CD4-positive, alpha-beta T cell treated with Interleukin-17A for 1 hour (primary cell): ENCODE results near the gene MARCHF2.
"Not testable (repeated sequence)": the region's sequence is repeated elsewhere in the genome, so short reads cannot be mapped to it uniquely, and the experiment has no call there.

ENCODE experiments used
- DNase-seq: peaks from one replicate; pipeline ENCODE4 v3.0.0-alpha.2; 2020

The MARCHF2 gene

GRCh38 chr19:8413629-8413995 lies 507 bp downstream of the MARCHF2 start:
- no peak for DNase-seq

DNA sequence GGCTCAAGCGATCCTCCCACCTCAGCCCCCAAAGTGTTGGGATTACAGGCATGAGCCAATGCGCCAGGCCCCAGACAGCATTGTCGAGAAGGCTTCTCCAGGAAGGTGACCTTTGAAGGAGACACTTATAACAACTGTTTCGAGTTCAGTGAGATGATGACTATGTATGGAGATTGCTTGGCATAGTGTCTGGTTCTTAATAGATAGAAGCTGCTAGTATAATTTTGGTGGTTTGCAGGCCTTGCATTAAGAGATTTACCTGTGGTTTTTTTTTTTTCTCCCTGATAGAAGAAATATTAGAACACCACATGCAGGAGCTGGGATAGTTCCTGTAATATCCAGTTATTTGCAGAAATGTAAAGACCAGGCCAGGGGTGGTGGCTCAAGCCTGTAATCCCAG lies 3.7 kb downstream of the MARCHF2 start:
- no peak for DNase-seq

- no peak for DNase-seq
Measured at GRCh38 chr19:8421484-8422461, 8.7 kb downstream of the MARCHF2 start.

GRCh38 chr19:8423817-8424223 lies 10.7 kb downstream of the MARCHF2 start:
- no peak for DNase-seq

DNA sequence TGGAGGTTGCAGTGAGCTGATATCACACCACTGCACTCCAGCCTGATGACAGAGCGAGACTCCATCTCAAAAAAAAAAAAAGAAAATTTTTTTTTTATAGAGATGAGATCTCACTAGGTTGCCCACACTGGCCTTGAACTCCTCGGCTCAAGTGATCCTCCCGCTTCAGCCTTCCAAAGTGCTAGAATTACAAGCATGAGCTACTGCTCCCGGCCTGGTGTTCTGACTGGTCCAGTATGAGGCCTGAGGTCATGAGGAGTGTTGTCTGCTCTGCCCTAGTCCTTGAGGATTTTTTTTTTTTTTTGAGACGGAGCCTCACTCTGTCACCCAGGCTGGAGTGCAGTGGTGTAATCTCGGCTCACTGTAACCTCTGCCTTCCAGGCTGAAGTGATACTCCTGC lies 12.2 kb downstream of the MARCHF2 start:
- DNase-seq = not testable (repeated sequence)

- no peak for DNase-seq
Measured at GRCh38 chr19:8426283-8426682, 13.2 kb downstream of the MARCHF2 start.

GRCh38 chr19:8429044-8429443 lies 15.9 kb downstream of the MARCHF2 start:
- DNase-seq = no peak

- no peak for DNase-seq
Measured at GRCh38 chr19:8429826-8430225, 16.7 kb downstream of the MARCHF2 start.

- DNase-seq = no peak
Measured at GRCh38 chr19:8430650-8431049, 17.5 kb downstream of the MARCHF2 start.

- DNase-seq = no peak
Measured at GRCh38 chr19:8438236-8438635, 25.1 kb downstream of the MARCHF2 start.

- DNase-seq = no peak
Measured at GRCh38 chr19:8441725-8442544, 28.8 kb downstream of the MARCHF2 start.

- not testable (repeated sequence) for DNase-seq
Measured at GRCh38 chr19:8444140-8444676, 31.1 kb downstream of the MARCHF2 start.

DNA sequence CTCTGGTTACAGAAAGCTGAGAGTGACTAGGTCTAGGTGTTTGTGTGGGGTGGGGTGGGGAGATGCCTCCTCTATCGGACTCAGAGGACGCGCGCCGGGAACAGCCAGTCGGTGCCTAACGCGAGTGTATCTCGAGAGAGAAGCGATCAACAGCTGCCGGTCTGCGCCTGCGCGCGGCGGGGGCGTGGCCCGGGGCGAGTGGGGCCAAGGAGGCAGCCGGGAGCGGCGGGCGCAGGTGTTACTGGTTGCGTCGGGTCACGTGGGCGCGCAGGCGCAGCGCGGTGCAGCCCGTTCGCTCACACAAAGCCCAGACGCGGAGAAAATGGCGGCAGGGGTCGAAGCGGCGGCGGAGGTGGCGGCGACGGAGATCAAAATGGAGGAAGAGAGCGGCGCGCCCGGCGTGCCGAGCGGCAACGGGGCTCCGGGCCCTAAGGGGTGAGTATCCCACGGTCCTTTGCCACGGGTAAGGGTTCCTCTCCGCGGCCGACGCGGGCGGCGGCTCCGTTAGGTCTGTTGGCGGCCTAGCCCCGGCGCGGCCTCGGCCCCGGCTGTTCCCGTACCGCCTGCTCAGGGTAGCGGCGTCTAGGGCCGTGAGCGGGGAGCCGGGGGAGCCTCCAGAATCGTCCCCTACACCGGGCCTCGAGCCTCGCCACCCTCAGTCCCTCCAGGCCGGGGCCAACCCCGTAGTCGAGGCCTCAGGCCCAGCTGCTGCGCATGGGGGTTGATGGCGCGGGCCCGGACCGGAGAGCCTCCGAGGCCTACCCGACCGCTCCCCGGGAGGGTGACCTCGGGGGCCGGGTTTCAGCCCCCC lies 31.8 kb downstream of the MARCHF2 start, which contains the start of gene HNRNPM:
TSS of gene HNRNPM (plus strand) at position 299 of the 811 bp plus-strand sequence. CDS start at position 323, 24 bp downstream.
- peak; percentile 99 for DNase-seq

DNA sequence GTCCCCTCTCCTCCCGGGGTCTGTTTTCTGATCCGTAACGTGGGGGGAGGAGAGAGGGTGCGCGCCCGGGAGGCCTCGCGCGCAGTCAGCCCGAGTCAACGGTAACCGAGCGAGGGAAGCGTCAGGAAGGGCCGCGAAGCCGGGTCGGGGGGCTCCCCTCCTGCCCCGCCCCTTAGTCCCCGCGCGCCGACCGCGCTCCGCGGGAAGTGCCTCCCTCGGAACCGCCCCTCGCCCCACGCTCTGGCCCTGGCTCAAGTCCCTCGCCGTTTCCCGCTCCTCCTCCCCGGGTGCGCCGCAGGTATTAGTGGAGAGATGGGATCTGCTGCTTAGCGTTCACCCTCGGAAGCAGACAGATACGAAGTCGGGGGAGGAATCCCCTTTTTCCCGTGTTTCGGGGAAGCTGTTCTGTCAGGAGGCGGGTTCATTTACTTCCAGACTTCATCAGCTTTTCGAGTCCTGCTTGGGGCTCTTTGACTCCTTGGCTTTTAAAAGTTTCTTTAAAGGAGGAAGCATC lies 32.4 kb downstream of the MARCHF2 start:
- DNase-seq = peak; percentile 41

DNA sequence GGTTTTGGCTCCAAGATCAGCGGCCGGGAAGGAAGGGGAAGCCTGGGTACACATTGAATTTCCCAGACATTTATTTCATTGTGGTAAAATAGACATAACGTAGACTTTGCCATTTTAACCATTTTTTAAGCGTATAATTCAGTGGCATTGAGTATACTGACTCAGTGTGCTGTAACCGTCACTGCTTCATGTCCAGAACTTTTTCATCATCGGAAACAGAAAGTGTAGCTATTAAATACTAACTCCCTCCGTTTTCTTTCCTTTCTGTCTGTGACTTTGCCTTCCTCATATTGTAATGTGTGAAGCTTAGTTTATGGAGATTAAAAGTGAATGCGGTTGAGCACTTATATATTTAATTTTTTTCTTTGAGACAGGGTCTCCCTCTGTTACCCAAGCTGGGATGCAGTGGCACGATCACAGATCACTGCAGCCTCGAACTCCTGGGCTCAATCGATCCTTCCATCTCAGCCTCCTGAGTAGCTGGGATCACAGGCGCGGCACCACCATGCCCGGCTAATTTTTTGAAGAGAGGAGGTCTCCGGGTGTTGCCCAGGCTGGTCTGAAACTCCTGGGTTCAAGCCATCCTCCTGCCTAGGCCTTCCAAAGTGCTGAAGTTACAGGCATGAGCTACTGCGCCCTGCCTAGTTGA lies 33.1 kb downstream of the MARCHF2 start:
- no peak for DNase-seq

GRCh38 chr19:8449830-8450229 lies 36.7 kb downstream of the MARCHF2 start:
- DNase-seq = no peak

GRCh38 chr19:8451377-8451776 lies 38.3 kb downstream of the MARCHF2 start:
- DNase-seq = no peak

- peak; percentile 16 for DNase-seq
Measured at GRCh38 chr19:8451885-8452284, 38.8 kb downstream of the MARCHF2 start.

DNA sequence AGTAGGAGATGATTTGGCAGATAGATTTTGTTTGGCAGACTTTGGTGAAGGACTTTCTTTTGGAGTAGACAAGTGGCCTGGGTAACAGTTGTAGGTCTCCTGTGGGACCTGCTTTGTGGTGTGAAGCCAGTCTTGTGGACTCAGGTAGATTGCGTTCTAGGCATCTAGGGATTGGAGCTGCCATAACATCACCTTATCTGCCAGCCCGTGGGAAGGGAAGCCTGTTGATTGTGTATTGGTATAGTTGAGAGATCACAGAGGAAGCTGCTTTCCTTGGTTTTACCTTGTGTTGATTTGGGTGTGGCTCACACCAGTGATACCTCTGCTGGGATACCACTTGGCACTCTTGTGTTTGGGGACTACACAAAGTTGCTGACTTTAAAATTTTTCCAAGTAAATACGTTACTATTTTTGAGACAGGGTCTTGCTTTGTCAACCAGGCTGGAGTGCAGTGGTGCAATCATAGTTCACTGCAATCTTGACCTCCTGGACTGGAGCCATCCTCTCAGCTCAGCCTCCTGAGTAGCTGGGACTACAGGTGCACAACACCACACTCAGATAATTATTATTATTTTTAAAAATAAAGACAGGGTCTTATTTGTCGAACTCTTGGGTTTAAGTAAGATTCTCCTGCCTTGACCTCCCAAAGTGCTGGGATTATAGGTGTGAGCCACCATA lies 39.5 kb downstream of the MARCHF2 start:
- DNase-seq = no peak

DNA sequence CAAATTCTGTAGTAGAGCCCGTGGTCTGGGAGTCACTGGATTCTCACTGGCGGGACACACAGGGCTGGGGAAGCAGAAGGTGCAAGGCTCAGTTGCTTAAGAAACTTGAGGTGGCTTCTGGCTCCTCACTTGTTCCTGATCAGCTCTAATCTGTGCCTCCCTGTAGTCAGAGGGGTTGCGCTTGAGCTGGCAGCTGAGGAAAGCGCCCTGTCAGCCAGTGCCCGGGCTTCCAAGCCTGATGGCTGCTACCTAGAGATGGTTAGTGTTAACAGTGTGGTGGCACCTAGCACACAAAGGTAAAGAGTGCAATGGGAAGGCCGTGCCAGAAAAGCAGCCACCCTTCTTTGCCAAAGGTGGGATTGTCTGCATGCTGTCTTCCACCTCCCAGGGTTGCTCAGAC lies 40.5 kb downstream of the MARCHF2 start:
- DNase-seq = no peak

GRCh38 chr19:8454218-8454617 lies 41.1 kb downstream of the MARCHF2 start:
- no peak for DNase-seq
